ENCODE results near the gene RAD18.

DNA sequence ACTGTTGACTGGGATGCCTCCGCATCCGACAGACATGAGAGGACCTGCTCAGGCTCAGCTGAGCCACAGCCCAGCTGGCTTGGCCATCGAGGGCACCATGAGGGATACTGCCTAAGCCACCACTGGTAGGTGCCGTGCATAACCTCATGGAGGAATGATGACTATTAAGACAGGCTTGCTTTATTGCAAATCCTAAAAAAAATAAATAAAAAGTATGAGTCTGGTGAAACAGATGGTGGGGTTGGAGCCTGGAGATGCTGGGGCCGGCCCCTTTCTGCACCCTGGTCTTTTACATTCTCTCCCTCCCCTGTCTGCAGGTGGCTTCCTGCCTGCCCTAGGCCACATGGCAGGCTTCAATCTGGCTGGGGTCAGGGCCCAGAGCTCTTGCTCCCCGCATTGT lies 24.0 kb upstream of the RAD18 start:
- TF ChIP-seq GATA2 (IDR thresholded peaks at IDR 0.05; ENCODE audit: low read depth, low read length) = no peak
- TF ChIP-seq GATA3 (IDR thresholded peaks at IDR 0.05; ENCODE audit: low read depth, low read length) = no peak

Data from SH-SY5Y (cell line).